GM19468 (cell line): ENCODE data around the gene RNF207.

ENCODE experiments used
- ATAC-seq: cut with Tn5 transposase; IDR thresholded peaks from one replicate; pipeline ENCODE4 v1.9.1; 2021; ENCODE audit warnings: mild to moderate bottlenecking, moderate library complexity, moderate number of reproducible peaks; ENCODE audit not compliant: unreplicated experiment; ENCODE audit errors: extremely low read depth

RNF207 gene

DNA sequence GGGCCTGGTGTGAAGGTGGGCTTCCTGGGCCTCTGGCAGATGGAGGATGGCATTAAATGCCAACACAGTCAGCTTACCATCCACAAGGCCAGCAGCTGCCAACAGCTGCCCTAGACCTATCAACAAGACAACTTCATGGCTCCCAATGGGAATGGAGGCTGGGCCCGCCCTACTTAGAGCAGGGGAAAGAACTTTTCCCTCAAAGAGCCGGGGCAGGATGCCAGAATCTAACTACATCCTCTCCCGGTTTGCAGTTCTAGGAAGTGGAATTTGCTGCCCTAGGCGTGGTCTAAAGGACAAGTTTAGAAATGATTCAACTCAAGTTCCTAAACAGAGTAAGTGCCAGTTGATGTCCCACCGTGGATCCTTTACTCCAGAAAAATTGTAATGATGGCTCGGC is 16.7 kb downstream of the RNF207 start:
- ATAC-seq: no peak

DNA sequence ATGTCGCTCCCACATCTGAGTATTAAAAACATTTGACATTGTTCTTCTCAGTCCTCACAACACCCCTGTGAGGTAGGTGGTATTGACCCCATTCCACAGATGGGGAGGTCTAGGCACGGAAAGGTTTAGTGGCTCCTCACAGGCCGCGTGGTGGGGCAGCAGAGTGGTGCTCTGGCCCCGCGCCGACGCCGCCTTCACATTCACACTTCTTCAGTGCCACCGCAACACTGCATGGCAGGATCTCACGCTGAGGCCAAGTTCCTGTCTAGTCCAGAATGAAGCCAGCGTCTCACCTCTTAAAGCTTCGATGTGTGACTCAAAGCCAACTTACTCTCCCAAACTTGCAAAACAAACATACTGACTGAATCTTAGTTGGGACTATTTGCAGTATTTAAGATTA is 17.7 kb downstream of the RNF207 start:
- ATAC-seq: no peak

DNA sequence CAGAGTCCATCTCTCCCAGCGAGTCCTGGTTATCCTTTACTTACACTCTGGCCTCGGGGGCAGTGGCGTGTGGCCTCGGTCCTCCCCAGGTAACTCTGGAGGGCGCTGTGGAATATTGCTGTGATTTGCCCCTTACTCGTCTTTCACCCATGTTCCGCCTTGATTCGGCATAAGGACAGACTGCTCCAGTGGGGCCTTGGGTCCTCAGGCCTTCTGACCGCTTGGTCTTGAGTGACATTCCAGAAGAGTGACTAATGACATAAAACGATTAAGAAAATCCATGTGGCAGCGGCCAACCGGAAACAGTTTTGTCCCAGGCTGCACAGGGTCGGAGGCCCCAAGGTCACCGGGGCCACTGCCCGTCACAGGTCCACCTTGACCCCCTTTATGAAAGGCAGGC is 18.8 kb downstream of the RNF207 start:
- no peak for ATAC-seq

DNA sequence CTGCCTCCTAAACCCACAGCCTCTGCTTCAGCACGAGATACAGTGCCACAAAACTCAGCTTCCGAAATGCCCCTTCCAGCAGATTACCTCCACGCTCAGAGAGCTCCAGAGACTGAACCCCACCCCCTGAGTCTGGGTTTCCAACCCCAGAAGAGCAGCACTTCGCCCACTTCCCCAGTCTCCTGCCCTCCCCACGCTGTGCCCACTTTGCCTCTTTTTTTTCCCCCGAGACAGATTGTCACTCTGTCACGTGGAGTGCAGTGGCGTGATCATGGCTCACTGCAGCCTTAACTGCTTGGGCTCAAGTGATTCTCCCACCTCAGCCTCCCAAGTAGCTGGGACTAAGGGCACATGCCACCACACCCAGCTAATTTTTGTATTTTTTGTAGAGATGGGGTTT is 19.7 kb downstream of the RNF207 start:
- ATAC-seq: no peak

DNA sequence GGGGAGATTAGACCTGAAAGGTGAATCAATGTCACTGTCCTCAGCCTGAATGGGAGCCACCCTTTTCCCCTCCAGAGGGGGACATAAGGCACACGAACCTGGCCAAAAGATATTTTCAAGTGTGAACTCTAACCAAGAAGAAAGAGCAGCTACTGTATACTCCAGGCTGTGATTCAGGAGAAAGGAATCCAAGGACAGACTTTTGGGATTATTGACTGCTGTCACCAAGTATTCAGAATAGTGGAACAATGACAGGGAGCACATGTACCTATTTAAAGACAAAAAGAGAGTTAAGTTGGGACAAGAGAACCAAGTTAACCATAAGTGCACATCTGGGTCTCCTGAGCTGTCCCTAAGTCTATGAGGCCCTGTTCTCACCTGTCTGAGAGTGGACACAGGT is 27.5 kb downstream of the RNF207 start:
- no peak for ATAC-seq

DNA sequence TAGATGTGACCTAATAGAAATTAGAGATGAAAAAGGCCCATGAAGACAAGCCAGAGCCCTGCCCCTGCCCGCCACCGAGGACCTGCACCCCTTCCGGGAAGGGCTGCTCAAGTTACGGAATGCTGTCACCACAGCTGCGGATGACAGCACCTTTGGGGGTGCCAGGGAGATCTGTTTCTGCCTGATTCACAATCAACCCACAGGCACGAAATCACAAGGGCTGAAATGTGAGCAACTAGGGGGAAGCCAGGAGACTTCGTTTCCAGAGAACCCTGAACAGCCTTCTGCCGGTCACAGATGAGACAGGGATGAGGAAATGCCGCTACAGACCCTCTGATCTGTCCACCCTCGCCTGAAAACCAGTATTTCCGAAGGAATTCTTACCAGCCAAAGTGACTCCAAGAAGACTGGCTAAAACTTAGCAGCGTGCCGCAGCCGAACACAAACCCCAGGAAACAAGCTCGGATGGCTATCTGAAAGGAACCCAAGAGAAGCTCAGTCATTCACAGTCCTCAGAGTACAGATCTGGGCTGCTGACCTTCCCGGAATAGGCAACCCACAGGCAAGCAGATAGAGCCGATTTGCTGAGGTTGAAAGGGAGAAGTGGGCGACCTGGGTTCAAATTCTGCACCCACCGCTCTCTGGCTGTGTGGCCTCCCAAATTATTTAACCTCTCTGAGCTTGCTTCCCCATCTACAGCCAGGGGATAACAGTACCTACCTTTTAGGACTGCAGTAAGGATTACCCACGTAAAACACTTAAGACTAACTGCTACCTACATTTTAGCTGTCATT is 28.8 kb downstream of the RNF207 start:
- no peak for ATAC-seq

DNA sequence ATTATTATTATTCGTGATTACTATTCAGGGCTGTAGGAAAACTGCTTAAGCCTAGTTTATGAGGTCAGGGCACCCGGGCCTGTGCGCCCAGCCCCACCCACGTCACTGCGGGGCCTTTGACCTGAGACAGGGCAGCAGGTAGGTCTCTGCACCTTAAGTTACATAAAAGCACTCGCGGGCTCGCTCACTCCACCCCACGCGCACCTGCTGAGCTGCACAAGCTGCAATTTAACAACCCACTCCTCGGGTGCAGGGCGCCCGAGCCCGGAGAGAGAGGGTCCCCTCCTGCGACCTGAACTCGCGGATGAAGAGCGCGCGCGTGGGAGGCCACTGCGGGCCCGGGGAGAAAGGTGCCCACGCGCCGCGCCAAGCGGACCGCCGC is 29.4 kb downstream of the RNF207 start:
- ATAC-seq: peak; percentile 17

DNA sequence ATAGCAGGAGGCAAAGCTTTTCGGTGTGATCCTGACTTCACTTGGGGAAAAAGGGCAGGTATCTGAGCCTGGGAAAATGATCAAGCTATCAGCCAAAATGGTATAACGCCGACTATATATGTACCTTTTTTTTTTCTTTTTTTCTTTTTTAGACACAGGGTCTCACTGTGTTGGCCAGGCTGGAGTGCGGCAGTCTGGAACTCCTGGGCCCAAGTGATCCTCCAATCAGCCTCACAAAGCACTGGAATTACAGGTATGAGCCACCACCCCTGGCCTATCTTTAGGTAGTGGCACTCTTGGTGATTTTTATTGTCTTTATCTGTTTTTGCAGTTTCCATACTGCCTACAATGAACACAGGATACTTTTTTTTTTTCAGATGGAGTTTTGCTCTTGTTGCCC is 31.2 kb downstream of the RNF207 start:
- ATAC-seq: no peak

DNA sequence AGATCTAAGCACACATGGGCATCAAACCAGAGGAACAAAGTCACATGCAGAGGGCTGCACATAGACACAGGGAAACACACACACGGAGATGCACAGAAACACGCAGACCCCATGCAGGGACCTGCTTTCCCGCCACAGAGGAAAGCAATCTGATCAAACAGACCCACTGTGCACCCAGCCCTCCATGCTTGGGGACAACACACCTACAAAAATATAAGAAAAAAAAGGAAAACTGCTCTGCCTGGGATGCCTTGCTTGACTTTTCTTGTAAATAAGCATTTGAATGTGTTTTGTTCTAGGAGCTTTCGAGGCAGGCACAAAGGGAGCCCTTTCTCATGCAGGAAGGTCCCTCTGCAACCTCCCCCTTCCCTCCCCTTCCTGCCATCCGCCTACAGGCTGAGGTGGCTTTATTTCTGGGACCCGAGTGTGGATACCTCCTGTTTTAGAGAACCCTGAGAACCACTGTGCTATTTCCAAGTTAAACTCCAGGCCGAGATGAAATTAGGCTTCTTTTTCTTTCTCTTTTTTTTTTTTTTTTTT is 33.4 kb downstream of the RNF207 start:
- ATAC-seq: no peak

DNA sequence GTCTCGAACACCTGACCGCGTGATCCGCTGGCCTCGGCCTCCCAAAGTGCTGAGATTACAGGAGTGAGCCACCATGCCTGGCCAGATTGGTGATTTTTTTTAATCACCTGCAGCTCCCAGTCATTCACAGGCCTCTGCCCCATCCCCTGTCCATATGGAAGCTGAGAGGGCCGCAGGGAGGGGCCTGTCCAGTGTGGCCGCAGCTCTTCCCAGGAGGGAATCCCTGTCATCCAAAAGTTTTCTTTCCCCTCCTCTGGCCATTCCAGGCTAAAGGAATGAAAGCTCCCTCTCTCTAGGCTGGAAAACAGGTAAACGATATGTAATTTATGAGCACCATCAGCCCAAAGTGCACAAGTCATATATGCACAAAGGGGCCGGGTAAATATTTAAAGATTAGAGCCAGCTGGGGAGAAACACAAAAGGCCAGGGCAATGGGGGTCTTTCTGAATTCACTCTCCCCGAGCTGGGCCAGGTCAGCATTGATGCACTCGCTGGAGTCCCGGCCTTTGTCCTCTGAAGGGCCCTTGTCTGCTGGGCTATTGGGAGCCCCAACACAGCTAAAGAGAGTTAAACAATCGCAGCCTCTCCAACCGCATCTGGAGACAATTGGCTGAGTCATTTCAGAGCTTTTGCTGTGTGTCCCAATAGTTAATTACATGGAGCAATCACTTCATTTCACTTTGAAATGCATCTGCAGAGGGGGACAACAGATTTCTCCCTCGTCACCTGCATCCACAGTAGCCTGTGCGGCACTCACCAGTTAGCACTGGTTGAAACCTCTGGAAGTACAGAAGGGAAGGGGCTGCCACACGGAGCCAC is 34.2 kb downstream of the RNF207 start:
- no peak for ATAC-seq

DNA sequence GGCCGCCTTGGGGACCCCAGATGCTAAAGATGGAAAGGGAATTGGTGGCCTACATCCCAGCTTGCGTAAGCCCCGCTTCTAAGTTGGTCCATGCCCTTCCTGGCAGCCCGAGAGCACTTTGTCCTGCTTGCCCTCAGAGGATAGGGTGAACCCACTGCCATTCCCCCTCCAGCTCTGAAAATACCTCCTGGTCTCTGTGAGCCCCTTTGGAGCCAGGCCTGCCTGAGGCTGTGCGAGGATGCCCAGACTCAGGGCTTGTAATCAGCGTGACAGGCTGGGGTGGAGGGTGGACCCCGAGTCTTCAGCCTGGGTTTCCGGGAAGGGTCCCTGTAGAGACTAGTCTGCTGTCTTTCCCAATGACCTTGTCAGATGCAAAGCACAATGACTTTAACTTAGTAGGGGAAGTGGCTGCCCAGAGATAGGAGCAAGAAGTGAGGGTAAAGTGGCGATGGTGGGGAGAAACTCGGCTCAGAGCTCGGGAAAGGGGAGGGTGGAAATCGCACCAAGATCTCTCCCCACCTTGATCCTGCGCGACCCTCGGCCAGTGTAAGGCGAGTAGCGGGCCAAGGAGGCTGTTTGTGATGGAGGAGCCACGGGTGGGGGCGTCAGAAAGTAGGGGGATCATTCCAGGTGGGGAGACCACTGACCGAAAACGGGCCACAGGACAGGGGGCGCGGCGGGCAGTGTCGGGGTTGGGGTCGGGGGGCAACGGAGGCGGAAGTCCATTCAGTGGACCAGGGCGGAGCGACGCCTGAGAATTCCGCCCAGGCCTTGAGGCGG is 35.4 kb downstream of the RNF207 start:
- ATAC-seq: no peak

DNA sequence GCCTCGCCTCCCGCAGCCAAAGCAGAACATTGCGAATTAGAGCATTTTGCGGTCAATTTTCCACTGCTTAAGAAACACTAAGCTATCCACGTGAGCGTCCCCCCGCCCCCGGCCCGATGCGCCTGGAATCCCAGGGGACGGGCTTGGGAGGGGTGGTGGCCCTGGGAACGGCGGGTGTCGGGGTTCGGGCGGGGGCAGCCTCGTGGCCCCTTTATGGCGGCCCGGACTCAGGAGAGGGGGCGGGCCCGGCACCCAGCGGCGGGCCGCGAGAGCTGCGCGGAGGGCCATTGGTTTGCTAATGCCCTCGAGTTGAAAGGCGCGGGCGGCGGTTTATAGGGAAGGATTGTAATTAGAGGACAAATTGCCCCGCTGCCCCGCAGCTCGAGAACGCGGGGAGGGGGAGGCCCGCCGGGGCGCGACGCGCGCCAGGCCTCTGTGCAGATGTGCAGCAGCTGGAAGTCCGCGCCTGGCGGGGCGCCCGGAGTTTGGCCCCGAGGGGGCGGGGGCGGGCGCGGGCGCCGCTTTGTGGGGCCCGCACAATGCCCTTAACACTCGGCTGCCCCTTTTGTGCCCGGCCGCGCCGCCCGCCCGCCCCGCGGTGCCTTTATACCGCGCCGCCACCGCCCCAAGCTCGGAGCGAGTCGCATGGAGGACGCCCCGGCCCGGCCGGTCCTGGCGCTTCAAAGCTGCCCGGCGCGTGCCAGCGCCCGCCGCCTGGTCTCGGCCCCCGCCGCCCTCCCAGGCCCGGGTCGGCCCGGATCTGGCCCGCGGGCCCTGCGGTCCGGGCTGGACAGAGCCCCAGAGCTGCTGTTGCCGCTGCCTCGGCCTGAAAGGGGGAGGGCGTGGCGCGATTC is 36.2 kb downstream of the RNF207 start:
- ATAC-seq: no peak

DNA sequence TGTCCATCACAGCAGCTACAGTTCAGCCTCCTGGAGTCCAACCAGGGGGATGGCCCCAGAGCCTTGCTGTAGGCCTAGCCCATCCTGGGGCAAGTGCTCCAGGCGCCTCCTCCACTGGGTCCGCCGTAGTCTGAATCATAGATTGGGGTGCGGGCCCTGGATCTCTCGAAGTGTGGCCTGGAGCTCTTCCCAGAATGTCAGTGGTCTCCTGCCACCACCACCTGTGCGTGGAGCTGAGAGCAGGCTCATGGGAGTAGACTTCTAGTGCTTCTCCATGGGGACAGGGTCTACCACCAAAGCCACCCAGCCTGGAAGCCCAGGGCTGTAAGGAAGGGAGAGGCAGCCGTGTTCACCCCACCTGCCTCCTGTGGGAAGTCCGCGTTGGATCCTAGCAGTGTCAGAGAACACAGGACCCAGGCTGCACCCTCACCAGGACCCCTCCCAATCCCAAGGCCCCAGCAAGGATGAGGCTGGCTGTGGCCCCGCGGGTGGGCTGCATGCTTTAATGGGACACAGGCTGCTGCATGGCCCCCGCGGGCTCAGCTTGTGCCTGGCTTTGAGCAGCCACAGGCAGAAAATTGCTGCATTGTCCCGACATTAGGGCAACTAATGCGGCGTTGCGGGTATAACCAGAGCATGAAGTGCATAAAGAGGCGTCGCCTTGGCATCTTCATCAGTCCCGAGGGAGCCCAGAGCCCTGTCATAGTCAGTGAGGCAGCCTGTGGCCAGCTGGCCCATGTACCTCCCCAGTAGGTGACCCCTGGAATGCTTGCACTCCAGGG is 37.3 kb downstream of the RNF207 start:
- no peak for ATAC-seq

DNA sequence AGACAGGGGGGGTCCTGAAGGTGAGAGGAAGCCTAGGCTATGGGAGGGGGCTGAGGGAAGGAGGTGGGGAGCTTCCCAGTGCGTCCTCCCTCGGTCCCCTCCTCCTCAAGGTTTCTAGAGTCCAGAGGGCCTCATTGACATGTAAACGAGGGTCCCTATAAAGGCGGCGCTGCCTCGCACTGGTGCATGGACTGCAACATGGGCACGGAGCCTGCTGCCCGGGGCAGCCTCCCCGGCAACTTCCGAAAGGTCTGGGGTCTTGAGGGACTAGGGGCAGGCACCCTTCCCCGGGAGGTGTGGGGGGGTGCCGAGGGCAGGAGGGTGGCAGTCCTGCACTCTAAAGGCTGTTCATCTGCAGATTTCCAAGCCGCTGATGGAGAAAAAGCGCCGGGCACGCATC is 38.1 kb downstream of the RNF207 start, which contains the start of gene HES3:
HES3 (plus strand) TSS at position 187 of the 400 bp plus-strand sequence; CDS start at position 374, 187 bp downstream.
- ATAC-seq: no peak

DNA sequence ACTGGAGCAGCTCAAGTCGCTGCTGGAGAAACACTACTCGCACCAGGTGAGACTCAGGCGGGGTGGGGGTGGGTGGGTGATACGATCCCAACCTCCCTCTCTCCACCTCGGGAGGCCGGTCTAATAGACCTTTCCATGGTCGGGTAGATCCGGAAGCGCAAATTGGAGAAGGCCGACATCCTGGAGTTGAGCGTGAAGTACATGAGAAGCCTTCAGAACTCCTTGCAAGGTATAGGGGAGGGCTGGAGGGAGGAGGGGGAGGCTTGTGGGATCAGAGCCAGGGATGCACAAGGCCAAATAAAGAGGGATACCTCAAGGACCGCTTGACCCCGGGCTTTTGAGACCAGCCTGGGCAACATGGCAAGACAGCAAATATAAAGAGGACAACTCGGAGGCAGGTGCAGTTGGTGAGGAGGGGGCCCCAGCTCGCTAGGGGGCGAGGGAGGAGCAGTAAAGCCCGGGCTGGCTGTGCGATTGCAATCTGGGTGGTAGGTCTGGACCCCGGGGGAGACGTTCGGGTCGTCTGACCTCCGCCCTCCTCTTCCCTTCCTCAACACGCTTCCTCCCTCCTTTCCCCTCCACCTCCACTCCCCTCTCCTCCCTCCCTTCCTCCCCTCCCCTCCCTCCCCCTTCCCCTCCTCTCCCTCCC is 38.6 kb downstream of the RNF207 start:
- ATAC-seq: no peak

DNA sequence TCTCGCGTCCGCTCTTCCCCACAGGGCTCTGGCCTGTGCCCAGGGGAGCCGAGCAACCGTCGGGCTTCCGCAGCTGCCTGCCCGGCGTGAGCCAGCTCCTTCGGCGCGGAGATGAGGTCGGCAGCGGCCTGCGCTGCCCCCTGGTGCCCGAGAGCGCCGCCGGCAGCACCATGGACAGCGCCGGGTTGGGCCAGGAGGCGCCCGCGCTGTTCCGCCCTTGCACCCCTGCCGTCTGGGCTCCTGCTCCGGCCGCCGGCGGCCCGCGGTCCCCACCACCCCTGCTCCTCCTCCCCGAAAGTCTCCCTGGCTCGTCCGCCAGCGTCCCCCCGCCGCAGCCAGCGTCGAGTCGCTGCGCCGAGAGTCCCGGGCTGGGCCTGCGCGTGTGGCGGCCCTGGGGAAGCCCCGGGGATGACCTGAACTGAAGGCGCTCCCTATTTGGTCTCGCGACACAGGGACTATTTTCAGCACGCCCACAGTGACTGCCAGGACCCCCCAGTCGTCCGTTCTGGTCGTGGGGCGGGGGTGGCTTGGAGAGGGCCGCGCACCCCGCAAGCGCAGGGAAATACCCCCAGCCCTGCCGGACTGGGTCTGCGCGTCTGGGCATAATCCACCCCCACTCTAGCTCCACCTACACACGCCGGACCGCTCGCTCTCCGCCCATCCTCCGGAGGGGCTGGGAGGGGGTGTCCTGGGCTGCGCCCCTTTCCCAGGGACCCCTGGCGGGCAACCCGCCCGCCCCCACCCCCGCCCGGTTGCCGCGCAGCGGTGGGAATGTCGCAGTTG is 39.4 kb downstream of the RNF207 start:
- ATAC-seq: peak; percentile 61

DNA sequence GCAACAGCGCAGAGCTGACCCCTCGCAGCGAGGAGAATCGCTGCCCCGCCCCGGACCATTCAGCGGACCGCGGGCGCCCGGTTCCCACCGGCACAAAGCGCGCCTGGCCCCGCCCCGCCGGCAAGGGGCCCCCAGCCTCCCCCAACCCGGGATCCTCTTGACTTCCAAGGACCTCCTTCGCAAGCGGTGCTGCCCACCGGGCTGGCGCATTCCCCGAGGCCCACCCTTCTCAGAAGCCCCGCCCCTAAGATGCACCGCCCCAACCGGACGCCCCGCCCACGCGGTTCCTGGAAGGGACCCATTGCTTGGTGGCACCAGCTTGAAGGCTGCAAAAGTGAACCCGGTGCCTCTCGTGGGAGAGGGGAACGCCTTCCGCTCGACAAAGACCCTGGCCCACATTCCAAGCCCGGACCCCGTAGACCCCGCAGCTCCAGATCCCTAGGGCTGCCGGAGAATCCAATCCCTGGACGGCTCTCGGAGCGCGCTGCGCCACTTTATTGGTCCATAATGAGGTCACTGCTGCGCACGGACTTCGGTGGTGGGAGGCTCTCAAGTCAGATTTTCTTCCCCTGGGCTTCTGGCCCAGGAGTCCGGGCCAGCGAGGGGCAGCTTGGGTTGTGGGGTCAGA is 40.1 kb downstream of the RNF207 start:
- ATAC-seq: no peak
